NCI-H345 (cell line): ENCODE results near the gene DSN1.

Source experiments
- DNase-seq: peaks from one replicate; lab custom pipeline; 2025; lab: John Stamatoyannopoulos, UW

The DSN1 gene

GRCh38 chr20:36795691-36796090 is 22.1 kb upstream of the DSN1 start:
- DNase-seq, result no peak

- no peak for DNase-seq
These were observed 20.5 kb upstream of the DSN1 start for GRCh38 chr20:36794116-36794474.

GRCh38 chr20:36793294-36794115 is 19.9 kb upstream of the DSN1 start:
- DNase-seq, result no peak

GRCh38 chr20:36792422-36792821 is 18.9 kb upstream of the DSN1 start:
- DNase-seq, result peak; percentile 8

- no peak for DNase-seq
These were observed 18.3 kb upstream of the DSN1 start for GRCh38 chr20:36791862-36792261.

GRCh38 chr20:36786663-36787062 is 13.1 kb upstream of the DSN1 start:
- no peak for DNase-seq

GRCh38 chr20:36786246-36786645 is 12.7 kb upstream of the DSN1 start:
- no peak for DNase-seq

GRCh38 chr20:36785308-36785707 is 11.7 kb upstream of the DSN1 start:
- no peak for DNase-seq

GRCh38 chr20:36784900-36785299 is 11.3 kb upstream of the DSN1 start:
- no peak for DNase-seq

- no peak for DNase-seq
These were observed 10.6 kb upstream of the DSN1 start for GRCh38 chr20:36784116-36784515.

GRCh38 chr20:36779656-36780025 is 6.1 kb upstream of the DSN1 start:
- DNase-seq, result no peak

- DNase-seq, result no peak
These were observed 5.5 kb upstream of the DSN1 start for GRCh38 chr20:36778831-36779655.

GRCh38 chr20:36777576-36777975 is 4.0 kb upstream of the DSN1 start:
- DNase-seq, result no peak

GRCh38 chr20:36777167-36777566 is 3.6 kb upstream of the DSN1 start:
- DNase-seq, result no peak

- no peak for DNase-seq
These were observed 2.3 kb upstream of the DSN1 start for GRCh38 chr20:36775826-36776225.

- no peak for DNase-seq
These were observed 1.6 kb upstream of the DSN1 start for GRCh38 chr20:36775196-36775595.

GRCh38 chr20:36773107-36773596 is 411 bp downstream of the DSN1 start:
- DNase-seq, result no peak

- no peak for DNase-seq
These were observed 2.9 kb downstream of the DSN1 start for GRCh38 chr20:36770680-36771079.

- DNase-seq, result no peak
These were observed 4.7 kb downstream of the DSN1 start for GRCh38 chr20:36768768-36769430.

- DNase-seq, result no peak
These were observed 12.4 kb downstream of the DSN1 start for GRCh38 chr20:36761125-36761524.

GRCh38 chr20:36760647-36761046 is 12.9 kb downstream of the DSN1 start:
- DNase-seq, result no peak

- DNase-seq, result no peak
These were observed 15.3 kb downstream of the DSN1 start for GRCh38 chr20:36758276-36758675.

GRCh38 chr20:36756496-36756895 is 17.1 kb downstream of the DSN1 start:
- DNase-seq, result no peak
